ENCODE data around the gene COL2A1. TPM values are rescaled to one million over a fixed set of nuclear protein-coding genes. Genes with fewer than 3 reads are reported as not detected.

The COL2A1 gene
- total RNA-seq, 1 donor from 2014 or later = 0.82 TPM

GRCh38 chr12:47954058-47954457, 50.2 kb downstream of the COL2A1 start:
- DNase-seq (ENCODE audit: low spot score in 2 of 2) (no peak), FAIRE-seq (no peak)

DNA sequence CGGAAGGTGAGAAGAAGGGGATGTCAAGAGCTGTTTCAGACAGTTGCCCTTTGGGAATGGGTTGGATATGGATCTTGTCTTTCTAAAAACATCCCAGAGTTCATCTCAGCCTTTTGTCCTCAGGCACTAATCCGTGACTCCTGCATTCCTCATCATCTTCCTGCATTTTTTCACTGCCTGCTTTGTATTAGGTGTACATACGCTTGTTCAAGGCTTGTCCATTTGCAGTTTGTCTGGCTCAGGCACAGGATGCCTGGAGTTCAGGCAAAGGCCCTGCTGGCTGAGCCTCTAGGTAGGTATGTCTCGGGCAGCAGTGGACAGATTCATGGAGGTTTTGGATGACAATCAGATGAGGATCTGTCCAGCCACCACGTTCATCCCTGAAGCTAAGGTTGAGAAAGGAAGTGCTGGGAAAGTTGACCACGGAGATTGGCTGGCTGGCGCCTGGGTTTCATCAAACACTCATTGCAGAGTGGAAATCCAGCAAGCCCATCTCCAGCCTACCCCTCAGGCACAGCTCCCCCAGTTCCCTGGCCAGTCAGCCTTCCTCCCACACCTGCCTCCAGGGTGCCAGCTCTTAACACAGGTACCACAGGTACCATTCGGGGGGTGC, 53.3 kb downstream of the COL2A1 start:
- DNase-seq (ENCODE audit: low spot score in 2 of 2) = no peak
- FAIRE-seq = no peak

- DNase-seq (ENCODE audit: low spot score in 2 of 2) = peak; percentile 56 to 79
- FAIRE-seq = no peak
Measured at GRCh38 chr12:47949441-47950341, 54.6 kb downstream of the COL2A1 start.

GRCh38 chr12:47947341-47947740, 56.9 kb downstream of the COL2A1 start:
- DNase-seq (ENCODE audit: low spot score in 2 of 2) (no peak), FAIRE-seq (no peak)

- no peak for FAIRE-seq
- no peak for DNase-seq (ENCODE audit: low spot score in 2 of 2)
Measured at GRCh38 chr12:47946413-47947323, 57.6 kb downstream of the COL2A1 start.

GRCh38 chr12:47945341-47945728, 58.9 kb downstream of the COL2A1 start:
- FAIRE-seq (no peak), DNase-seq (ENCODE audit: low spot score in 2 of 2) (no peak)

GRCh38 chr12:47944685-47945340, 59.5 kb downstream of the COL2A1 start:
- DNase-seq (ENCODE audit: low spot score in 2 of 2) (no peak), FAIRE-seq (no peak)

DNA sequence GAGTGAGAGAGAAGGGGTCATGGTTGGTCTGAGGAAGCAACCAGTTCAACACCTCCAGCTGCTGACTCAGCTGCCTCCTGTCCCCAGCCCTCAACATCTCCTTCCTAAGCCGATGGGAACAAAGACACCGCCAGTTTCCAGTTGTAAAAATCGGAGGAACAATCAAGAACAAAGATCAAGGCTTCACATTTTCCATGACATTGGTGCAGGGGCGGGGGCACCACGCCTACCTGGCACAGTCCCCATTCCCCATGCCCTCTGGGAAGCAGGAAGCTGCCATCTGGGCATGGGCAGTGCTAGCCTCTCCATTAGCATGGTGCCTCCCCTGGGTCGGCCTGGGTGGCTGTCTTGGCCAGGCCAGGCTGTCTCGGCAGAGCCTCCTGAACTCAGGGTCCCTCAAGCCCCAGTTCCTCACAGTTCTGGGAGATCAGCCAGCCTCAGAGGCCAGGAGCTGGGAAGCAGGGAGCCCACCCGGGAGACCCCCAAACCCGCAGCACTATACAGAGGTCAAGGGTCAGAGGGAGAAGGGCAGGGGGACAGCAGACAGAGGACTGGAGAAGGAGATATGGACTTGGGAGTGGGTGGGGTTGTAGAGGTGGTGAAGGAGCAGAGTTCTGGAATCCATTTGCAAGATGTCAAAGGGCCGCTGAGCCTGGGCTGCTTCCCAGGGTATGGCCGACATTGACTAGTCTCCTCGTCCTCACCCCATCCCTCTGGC, 60.5 kb downstream of the COL2A1 start:
- FAIRE-seq = no peak
- no peak for DNase-seq (ENCODE audit: low spot score in 2 of 2)

GRCh38 chr12:47942614-47943225, 61.6 kb downstream of the COL2A1 start:
- FAIRE-seq (no peak), DNase-seq (ENCODE audit: low spot score in 2 of 2) (no peak)

GRCh38 chr12:47941871-47942613, 62.2 kb downstream of the COL2A1 start:
- FAIRE-seq (no peak), DNase-seq (ENCODE audit: low spot score in 2 of 2) (no peak)

DNA sequence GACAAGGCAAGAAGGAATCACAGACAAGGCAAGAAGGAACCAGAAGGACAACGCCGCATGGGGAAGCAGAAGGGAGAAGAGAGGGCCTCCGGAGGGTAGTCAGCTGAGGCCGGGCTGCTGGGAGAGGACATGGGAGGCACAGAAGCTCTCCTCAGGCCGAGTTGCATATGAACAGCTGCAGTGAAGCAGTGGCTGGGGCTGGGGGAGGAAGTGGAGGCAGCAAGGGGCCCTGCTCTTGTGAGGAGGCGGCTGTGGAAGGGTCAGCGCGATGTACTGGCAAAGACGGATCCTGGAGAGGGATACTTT, 62.8 kb downstream of the COL2A1 start:
- DNase-seq (ENCODE audit: low spot score in 2 of 2) = no peak
- no peak for FAIRE-seq

- DNase-seq (ENCODE audit: low spot score in 2 of 2) (no peak), FAIRE-seq (no peak)
Measured at GRCh38 chr12:47940773-47941474, 63.4 kb downstream of the COL2A1 start.

- DNase-seq (ENCODE audit: low spot score in 2 of 2) (no peak), FAIRE-seq (no peak)
Measured at GRCh38 chr12:47939009-47939601, 65.2 kb downstream of the COL2A1 start.

DNA sequence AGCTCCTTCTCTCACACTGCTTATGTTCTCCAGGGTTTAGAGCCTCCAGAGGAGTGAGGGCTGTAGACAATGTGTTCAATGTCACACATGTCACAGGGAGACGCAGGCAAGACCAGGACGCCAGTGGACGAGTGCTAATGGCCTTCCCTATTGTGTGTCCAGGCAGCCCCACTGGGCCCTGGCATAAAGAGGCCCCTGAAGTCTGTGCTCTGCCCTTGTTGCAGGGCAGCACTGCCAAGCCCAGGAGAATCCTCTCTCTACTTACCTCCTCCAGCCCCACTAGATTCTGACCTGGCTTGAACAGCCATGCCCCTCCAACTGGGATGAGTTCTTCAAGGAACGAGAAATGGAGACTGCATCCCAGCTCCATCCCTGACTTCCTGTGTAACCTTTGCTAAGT, 65.7 kb downstream of the COL2A1 start:
- DNase-seq (ENCODE audit: low spot score in 2 of 2) = no peak
- FAIRE-seq = no peak

- FAIRE-seq (no peak), DNase-seq (ENCODE audit: low spot score in 2 of 2) (no peak)
Measured at GRCh38 chr12:47938093-47938492, 66.2 kb downstream of the COL2A1 start.

DNA sequence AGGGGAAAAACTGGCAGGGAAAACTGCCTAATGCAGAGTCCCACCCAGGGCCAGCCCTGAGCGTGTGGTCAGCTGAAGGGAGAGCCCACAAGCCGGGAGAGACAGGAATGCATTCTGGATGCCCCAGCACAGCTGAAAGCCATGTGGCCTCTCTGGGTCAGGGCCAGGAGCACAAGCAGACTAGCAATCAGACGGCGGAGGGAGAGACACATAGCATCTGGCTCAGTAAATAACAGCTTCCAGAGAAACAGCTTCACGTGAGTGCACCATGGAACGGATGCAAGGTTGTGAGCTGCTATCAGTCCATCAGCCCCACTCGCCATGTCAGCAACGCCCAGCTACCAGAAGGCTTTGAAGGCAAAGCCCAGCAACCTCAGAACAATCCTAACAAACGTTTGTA, 69.1 kb downstream of the COL2A1 start:
- no peak for DNase-seq (ENCODE audit: low spot score in 2 of 2)
- FAIRE-seq = no peak

DNA sequence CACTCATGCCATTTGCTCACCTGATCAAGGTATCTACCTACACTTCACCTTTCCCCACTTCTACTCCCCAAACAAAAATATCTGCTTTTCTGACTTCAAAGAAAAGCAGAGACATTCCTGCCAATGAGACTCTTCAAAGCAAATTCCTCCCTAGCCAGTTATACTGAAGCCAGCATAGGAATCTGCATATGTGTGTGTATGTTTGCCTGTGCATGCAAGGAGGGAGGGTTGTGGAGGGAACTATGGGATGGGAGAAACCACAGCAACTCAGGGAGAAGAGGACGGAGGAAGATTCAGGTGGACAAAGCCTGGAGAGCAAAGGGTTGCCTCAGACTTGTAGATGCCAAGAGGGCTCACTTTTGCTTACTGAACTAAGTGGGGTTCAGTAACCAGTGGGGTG, 73.1 kb downstream of the COL2A1 start:
- DNase-seq (ENCODE audit: low spot score in 2 of 2) (no peak), FAIRE-seq (no peak)

DNA sequence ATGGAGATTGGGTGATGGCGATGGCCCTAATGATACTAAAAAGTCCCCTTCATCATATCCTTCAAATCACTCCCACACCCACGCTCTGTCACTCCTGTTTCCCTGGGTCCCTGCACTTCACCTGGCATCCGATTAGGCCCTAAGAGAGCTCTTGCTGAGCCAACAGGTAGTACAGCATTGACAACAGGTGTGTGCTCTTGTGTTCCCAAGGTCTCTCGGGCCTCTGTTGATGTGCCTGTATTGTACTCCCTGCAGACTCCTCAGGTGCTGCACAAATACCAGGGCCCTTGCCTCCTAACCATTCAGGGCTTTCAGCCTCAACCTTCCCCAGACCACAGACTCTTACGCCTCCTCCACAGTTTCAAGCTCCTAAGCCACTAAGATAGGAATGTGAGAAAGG, 73.6 kb downstream of the COL2A1 start:
- DNase-seq (ENCODE audit: low spot score in 2 of 2) (no peak), FAIRE-seq (no peak)

All from frontal cortex (tissue), 4 donors.